ENCODE results near the gene SLC18A3.

SLC18A3 gene

GRCh38 chr10:49653273-49653929, 43.3 kb downstream of the SLC18A3 start:
- no peak for DNase-seq

- no peak for DNase-seq
Observed at GRCh38 chr10:49654036-49654693, 44.1 kb downstream of the SLC18A3 start.

- DNase-seq = no peak
Observed at GRCh38 chr10:49655099-49655498, 45.0 kb downstream of the SLC18A3 start.

GRCh38 chr10:49656845-49657493, 46.9 kb downstream of the SLC18A3 start:
- DNase-seq = no peak

GRCh38 chr10:49657606-49658005, 47.5 kb downstream of the SLC18A3 start:
- no peak for DNase-seq

- no peak for DNase-seq
Observed at GRCh38 chr10:49661140-49661856, 51.2 kb downstream of the SLC18A3 start.

Data from NCI-H187 (cell line).